Activated B cell treated with CpG ODN at 0.5 μM for 24 hours (primary cell): ENCODE measurements around the gene SLC43A1. TPM values are rescaled to one million over a fixed set of nuclear protein-coding genes. Genes with fewer than 3 reads are reported as not detected.

Source experiments
- ATAC-seq: fragments of 200-7000 bp; cut with Tn5 transposase; one replicate; pipeline ENCODE4 v1.10.0; 2021; ENCODE audit warnings: low read depth, mild to moderate bottlenecking, moderate library complexity
- CTCF ChIA-PET: fragments of 350-600 bp; sonication (Branson Sonifier 250); formaldehyde crosslinking; loops from one replicate; lab custom pipeline; 2021; ENCODE audit warnings: antibody characterized with exemption; lab: Charles Lee
- POLR2A ChIA-PET: fragments of 350-600 bp; sonication (Branson Sonifier 250); formaldehyde crosslinking; loops from one replicate; lab custom pipeline; 2021; ENCODE audit warnings: antibody characterized with exemption; lab: Charles Lee
- DNase-seq: peaks from one replicate; pipeline ENCODE4 v3.0.0; 2022
- H3K27ac Mint-ChIP-seq: one replicate; pipeline ENCODE4 v1.8.0; 2020; ENCODE audit warnings: mixed read lengths
- H3K27me3 Mint-ChIP-seq: one replicate; pipeline ENCODE4 v1.8.0; 2021; ENCODE audit warnings: mixed read lengths
- H3K36me3 Mint-ChIP-seq: one replicate; pipeline ENCODE4 v1.8.0; 2021; ENCODE audit warnings: low read depth, mixed read lengths
- H3K4me1 Mint-ChIP-seq: one replicate; pipeline ENCODE4 v1.8.0; 2021; ENCODE audit warnings: mixed read lengths
- H3K4me3 Mint-ChIP-seq: one replicate; pipeline ENCODE4 v1.8.0; 2020; ENCODE audit warnings: mild to moderate bottlenecking, mixed read lengths
- H3K9me3 Mint-ChIP-seq: one replicate; pipeline ENCODE4 v1.8.0; 2020; ENCODE audit warnings: mixed read lengths
- intact Hi-C: fragments of 100-400 bp; cut with micrococcal nuclease; formaldehyde crosslinking; loops from one replicate; pipeline ENCODE4 v1.15.1; 2024
- total RNA-seq: library from RNA; stranded (reverse); gene quantifications from 2 replicates; pipeline ENCODE4 v1.2.3, GENCODE V29; 2022
- TF ChIP-seq, protein P1 (sequence below): fragments of 200-600 bp; IDR thresholded peaks from one replicate; pipeline ENCODE4 v1.8.0; 2022; ENCODE audit warnings: antibody characterized with exemption, mild to moderate bottlenecking

SLC43A1 gene
- total RNA-seq, 1 donor from 2014 or later = 12.8 TPM

DNA sequence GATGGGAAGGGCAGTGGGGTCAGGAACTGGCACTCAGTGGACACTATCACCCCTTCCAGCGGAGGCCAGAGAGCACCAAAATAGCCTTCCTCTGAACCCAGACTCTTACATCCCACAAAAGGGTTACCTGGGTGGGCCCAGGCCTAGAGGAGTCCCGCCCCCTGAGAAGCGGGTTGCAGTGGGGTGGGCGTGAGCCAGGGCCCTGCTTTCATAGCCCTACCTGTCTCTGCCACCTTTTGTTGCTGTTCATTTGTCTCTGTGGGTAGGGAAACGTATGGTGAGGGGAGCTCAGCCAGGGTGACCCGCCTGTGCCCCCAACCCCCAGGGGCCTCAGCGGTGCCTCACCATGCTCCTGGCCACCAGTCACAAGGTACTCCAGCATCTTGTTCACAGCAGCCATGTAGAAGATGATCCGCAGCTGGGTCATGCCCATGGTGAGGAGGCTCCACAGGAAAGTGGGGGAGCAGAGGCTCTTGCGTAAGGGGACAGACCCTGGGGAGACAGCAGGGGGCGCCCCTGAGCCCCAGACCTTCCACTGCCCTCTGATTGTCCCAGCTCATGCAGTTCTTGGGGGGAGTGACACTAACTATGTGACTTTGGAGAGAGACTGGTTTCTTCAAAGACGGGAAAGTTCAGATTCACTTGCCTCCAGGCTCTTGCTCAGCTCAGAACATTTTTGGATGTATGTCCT lies 24.0 kb downstream of the SLC43A1 start:
- CTCF ChIA-PET = interaction anchor here (0.6 to 10.4 kb wide), 5 partner anchors 29 to 153 kb away, joined by 3 to 198 read pairs (median 4); partner anchors contain the start of gene TIMM10
- H3K9me3 Mint-ChIP-seq = no peaks in the 10 kb centered on the region
- H3K36me3 Mint-ChIP-seq = peaks cover 4% of the 10 kb centered on the region
- no peak for ATAC-seq
- H3K4me1 Mint-ChIP-seq = peaks cover 7% of the 10 kb centered on the region
- no peak for DNase-seq
- H3K4me3 Mint-ChIP-seq = no peak overlapping the region
- H3K27me3 Mint-ChIP-seq = no peaks in the 10 kb centered on the region
- intact Hi-C loops = loop anchor here (5.0 kb wide), 1 partner anchor 1666 kb away; no protein-coding TSS in a partner anchor
- POLR2A ChIA-PET = interaction anchor here (4.0 kb wide), 1 partner anchor 23 kb away, joined by 18 read pairs; the partner anchor contains the start of gene SLC43A1
- no peak overlapping the region for H3K27ac Mint-ChIP-seq
- TF ChIP-seq, protein P1, sequence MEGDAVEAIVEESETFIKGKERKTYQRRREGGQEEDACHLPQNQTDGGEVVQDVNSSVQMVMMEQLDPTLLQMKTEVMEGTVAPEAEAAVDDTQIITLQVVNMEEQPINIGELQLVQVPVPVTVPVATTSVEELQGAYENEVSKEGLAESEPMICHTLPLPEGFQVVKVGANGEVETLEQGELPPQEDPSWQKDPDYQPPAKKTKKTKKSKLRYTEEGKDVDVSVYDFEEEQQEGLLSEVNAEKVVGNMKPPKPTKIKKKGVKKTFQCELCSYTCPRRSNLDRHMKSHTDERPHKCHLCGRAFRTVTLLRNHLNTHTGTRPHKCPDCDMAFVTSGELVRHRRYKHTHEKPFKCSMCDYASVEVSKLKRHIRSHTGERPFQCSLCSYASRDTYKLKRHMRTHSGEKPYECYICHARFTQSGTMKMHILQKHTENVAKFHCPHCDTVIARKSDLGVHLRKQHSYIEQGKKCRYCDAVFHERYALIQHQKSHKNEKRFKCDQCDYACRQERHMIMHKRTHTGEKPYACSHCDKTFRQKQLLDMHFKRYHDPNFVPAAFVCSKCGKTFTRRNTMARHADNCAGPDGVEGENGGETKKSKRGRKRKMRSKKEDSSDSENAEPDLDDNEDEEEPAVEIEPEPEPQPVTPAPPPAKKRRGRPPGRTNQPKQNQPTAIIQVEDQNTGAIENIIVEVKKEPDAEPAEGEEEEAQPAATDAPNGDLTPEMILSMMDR = no peak

DNA sequence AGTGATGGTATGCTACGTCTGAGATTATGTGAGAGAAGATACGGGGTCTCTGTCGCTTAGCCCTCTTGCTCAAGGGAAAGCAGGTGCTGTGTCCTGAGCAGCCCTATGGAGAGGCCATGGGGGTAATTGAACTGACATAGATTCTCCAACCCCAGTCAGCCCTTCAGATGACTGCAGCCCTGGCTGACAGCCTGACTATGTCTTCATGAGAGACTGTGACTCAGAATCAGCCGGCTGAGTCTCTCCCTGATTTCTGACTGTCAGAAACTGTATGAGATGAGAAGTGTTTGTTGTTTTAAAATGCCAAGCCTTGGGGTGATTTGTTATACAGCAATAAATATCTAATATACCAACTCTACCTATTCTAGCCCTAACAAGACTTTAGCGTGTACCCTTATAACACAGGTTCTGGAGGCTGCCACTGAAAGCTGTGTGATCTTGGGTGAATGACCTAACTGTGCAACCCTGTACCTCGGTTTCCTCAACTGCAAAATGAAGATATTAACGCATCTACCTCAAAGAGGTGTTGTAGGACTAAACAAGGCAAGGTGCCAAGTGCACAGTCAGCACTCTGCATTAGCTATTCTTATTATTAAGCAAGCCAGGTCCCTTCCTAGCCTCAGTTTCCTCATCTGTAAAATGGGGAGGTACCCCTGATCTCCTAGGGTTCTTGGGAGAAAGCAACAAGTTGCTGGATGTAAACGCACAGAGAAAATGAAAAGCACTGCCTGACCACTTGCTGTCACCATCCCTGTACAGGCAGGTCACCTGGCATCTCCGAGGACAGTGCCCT lies 24.9 kb downstream of the SLC43A1 start:
- Mint-ChIP-seq H3K4me1 (peaks cover 9% of the 10 kb centered on the region), H3K36me3 (peaks cover 4% of the 10 kb centered on the region), H3K9me3 (no peaks in the 10 kb centered on the region), H3K27ac (no peak overlapping the region), H3K27me3 (no peaks in the 10 kb centered on the region), H3K4me3 (no peak overlapping the region)
- TF ChIP-seq, protein P1 = no peak
- DNase-seq (no peak), ATAC-seq (no peak)
- ChIA-PET POLR2A (interaction anchor here (4.0 kb wide), 1 partner anchor 24 kb away, joined by 18 read pairs; the partner anchor contains the start of gene SLC43A1), CTCF (interaction anchor here (1.6 to 10.4 kb wide), 3 partner anchors 30 to 37 kb away, joined by 4 to 198 read pairs (median 35); partner anchors contain the start of gene TIMM10)
- intact Hi-C loops = loop anchor here (5.0 kb wide), 1 partner anchor 1667 kb away; no protein-coding TSS in a partner anchor

DNA sequence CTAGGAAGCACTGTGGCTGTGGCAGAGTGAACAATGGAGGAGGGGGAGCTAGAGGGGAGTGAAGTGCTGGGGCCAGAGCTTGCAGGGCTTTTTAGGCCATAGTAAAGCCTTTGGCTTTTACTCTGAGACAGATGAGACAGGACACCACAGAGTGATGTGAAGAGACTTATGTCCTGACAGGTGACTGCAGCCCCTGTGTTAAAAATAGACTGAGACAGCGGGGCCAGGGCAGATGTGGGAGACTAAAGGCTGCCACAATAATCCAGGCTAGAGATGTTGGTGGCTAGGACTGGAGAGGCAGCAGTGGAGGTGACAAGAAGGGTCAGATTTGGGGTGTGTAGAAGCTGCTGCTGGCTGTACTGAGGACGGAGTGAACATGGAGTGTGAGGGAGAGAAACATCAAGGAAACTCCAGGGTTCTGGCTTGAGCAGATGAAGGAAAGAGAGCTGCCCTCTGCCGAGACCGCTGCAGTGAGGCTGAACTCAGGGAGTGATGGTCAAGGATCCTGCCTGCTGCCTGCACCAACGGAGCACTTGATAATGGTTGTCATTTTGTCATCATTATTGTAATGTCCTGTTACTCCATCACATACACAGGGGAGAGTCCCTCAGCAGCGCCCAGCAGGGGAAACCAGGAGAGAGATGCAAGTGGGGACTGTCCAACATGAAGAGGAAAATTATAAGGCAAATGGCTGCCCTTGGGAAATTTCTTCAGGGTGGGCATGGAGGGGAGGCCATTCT lies 27.4 kb downstream of the SLC43A1 start:
- intact Hi-C loops = no loop called here
- ChIA-PET CTCF (interaction anchor here (10.4 kb wide), 1 partner anchor 40 kb away, joined by 198 read pairs; the partner anchor contains the start of gene TIMM10), POLR2A (no interaction called here)
- H3K27me3 Mint-ChIP-seq = no peaks in the 10 kb centered on the region
- H3K4me1 Mint-ChIP-seq = peaks cover 25% of the 10 kb centered on the region
- TF ChIP-seq, protein P1 = no peak
- no peaks in the 10 kb centered on the region for H3K9me3 Mint-ChIP-seq
- ATAC-seq = no peak
- peaks cover 7% of the 10 kb centered on the region for H3K36me3 Mint-ChIP-seq
- H3K4me3 Mint-ChIP-seq = no peak overlapping the region
- DNase-seq = no peak
- no peak overlapping the region for H3K27ac Mint-ChIP-seq

DNA sequence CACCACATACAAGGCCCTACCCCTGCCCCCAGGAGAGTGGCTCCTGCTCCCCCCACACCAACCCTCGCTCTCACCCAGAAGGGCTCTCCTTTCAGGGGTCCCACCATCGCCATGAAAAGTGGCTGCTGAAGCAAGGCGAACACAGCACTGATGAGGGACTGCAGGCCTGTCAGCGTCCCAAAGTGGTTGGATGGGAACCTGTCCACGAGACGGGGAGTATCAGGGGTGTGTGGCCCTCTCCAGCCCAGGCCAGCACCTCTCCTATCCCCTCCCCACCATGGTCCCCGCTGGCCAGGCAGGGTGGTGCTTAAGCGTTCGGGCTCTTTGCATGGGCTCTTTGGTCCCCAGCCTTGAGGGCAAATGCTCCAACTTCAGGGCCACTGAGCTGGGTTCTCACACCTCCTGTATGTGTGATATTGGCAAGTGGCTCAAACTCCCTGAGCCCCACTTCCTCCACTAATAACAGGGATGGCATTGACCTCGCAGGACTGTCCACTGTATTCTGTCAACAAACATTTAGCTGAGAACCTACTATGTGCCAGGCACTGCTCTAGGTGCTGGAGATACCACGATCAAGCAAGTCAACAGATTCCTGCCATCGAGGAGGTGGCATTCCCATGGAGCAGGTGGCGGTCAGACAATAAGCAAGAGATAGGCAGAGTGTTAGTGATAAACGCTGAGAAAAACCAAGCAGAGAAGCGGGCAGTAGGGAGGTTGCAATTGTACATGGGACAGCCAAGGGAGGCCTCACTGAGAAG lies 28.3 kb downstream of the SLC43A1 start:
- TF ChIP-seq, protein P1 = no peak
- Mint-ChIP-seq H3K9me3 (no peaks in the 10 kb centered on the region), H3K27me3 (no peaks in the 10 kb centered on the region), H3K27ac (no peak overlapping the region), H3K4me1 (peaks cover 29% of the 10 kb centered on the region), H3K36me3 (peaks cover 7% of the 10 kb centered on the region), H3K4me3 (no peak overlapping the region)
- DNase-seq = no peak
- no peak for ATAC-seq
- ChIA-PET CTCF (interaction anchor here (10.4 kb wide), 1 partner anchor 40 kb away, joined by 198 read pairs; the partner anchor contains the start of gene TIMM10), POLR2A (interaction anchor here (1.1 kb wide), 1 partner anchor 157 kb away, joined by 4 read pairs; no protein-coding TSS in a partner anchor)
- intact Hi-C loops = no loop called here
